22Rv1 (cell line): ENCODE results near the gene PHGDH.

Source experiments
- CTCF ChIP-seq: fragments of 450-650 bp; IDR thresholded peaks from 2 replicates; pipeline ENCODE4 v1.5.1; 2017; ENCODE audit warnings: mild to moderate bottlenecking
- ZFX ChIP-seq: fragments of 450-650 bp; IDR thresholded peaks from 2 replicates; pipeline ENCODE4 v1.6.1; 2017; ENCODE audit warnings: antibody characterized with exemption, borderline replicate concordance

- no peak for TF ChIP-seq CTCF
- TF ChIP-seq ZFX = no peak
Measured at GRCh38 chr1:119697598-119697997, 14.1 kb upstream of the PHGDH start.
